ENCODE measurements around the gene NEB. TPM values are rescaled to one million over a fixed set of nuclear protein-coding genes. Genes with fewer than 3 reads are reported as not detected.

The NEB gene
- polyA plus RNA-seq, 1 donor from 2014 or later: 0.38 TPM

DNA sequence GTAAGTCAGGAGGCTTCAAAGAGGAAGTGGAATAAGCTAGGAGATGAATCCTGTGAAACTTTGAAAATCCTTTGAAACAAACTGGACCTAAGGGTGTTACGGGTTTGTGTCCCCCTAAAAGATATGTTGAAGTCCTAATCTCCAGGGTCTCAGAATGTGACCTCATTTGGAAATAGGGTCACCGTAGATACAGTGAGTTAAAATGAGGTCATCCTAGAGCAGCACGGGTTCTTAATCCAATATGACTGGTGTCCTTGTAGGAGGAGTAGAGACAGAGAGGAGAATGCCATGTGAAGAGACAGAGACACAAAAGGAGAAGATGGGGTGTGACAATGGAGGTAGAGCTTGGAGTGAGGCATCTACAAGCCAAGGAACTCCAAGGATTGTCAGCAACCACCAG is 26.9 kb upstream of the NEB start:
- Histone ChIP-seq H3K9ac (ENCODE audit: low read length) (no peak overlapping the region), H3K4me3 (ENCODE audit: low read length) (no peak overlapping the region), H4K20me1 (ENCODE audit: insufficient read depth) (no peaks in the 10 kb centered on the region), H3K9me2 (ENCODE audit: insufficient read depth, low read length) (no peaks in the 10 kb centered on the region), H3K36me3 (ENCODE audit: insufficient read depth, low read length) (no peaks in the 10 kb centered on the region), H3K9me3 (ENCODE audit: low read length) (no peaks in the 10 kb centered on the region), H3K79me2 (replicated peaks; ENCODE audit: insufficient read depth, low read length) (no peaks in the 10 kb centered on the region), H3K4me2 (ENCODE audit: low read length) (no peak overlapping the region), H2AFZ (ENCODE audit: low read depth, low read length) (no peak overlapping the region), H3K27ac (ENCODE audit: low read length) (no peak overlapping the region), H3F3A (ENCODE audit: insufficient read depth, low read length, poor library complexity, severe bottlenecking) (no peaks in the 10 kb centered on the region), H3K27me3 (ENCODE audit: insufficient read depth, low read depth, low read length) (no peaks in the 10 kb centered on the region)
- no peak for TF ChIP-seq RAD21 (conservative IDR thresholded peaks at IDR 0.05)
- no peak for TF ChIP-seq POLR2AphosphoS5 (IDR thresholded peaks at IDR 0.05)
- TF ChIP-seq SMC3 (conservative IDR thresholded peaks at IDR 0.05; ENCODE audit: poor library complexity): no peak
- TF ChIP-seq EZH2 (IDR thresholded peaks at IDR 0.05; ENCODE audit: borderline replicate concordance, insufficient read depth, low read length, poor library complexity, severe bottlenecking): no peak
- no peak for TF ChIP-seq MXI1 (conservative IDR thresholded peaks at IDR 0.05; ENCODE audit: poor library complexity, severe bottlenecking)
- no peak for TF ChIP-seq TAF1 (IDR thresholded peaks at IDR 0.05; ENCODE audit: low read depth)
- TF ChIP-seq, protein P1, sequence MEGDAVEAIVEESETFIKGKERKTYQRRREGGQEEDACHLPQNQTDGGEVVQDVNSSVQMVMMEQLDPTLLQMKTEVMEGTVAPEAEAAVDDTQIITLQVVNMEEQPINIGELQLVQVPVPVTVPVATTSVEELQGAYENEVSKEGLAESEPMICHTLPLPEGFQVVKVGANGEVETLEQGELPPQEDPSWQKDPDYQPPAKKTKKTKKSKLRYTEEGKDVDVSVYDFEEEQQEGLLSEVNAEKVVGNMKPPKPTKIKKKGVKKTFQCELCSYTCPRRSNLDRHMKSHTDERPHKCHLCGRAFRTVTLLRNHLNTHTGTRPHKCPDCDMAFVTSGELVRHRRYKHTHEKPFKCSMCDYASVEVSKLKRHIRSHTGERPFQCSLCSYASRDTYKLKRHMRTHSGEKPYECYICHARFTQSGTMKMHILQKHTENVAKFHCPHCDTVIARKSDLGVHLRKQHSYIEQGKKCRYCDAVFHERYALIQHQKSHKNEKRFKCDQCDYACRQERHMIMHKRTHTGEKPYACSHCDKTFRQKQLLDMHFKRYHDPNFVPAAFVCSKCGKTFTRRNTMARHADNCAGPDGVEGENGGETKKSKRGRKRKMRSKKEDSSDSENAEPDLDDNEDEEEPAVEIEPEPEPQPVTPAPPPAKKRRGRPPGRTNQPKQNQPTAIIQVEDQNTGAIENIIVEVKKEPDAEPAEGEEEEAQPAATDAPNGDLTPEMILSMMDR (IDR thresholded peaks at IDR 0.05; ENCODE audit: poor library complexity, severe bottlenecking): no peak
- TF ChIP-seq, protein P2, sequence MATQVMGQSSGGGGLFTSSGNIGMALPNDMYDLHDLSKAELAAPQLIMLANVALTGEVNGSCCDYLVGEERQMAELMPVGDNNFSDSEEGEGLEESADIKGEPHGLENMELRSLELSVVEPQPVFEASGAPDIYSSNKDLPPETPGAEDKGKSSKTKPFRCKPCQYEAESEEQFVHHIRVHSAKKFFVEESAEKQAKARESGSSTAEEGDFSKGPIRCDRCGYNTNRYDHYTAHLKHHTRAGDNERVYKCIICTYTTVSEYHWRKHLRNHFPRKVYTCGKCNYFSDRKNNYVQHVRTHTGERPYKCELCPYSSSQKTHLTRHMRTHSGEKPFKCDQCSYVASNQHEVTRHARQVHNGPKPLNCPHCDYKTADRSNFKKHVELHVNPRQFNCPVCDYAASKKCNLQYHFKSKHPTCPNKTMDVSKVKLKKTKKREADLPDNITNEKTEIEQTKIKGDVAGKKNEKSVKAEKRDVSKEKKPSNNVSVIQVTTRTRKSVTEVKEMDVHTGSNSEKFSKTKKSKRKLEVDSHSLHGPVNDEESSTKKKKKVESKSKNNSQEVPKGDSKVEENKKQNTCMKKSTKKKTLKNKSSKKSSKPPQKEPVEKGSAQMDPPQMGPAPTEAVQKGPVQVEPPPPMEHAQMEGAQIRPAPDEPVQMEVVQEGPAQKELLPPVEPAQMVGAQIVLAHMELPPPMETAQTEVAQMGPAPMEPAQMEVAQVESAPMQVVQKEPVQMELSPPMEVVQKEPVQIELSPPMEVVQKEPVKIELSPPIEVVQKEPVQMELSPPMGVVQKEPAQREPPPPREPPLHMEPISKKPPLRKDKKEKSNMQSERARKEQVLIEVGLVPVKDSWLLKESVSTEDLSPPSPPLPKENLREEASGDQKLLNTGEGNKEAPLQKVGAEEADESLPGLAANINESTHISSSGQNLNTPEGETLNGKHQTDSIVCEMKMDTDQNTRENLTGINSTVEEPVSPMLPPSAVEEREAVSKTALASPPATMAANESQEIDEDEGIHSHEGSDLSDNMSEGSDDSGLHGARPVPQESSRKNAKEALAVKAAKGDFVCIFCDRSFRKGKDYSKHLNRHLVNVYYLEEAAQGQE (IDR thresholded peaks at IDR 0.05; ENCODE audit: borderline replicate concordance): no peak
- no peak for TF ChIP-seq EP300 (conservative IDR thresholded peaks at IDR 0.05; ENCODE audit: poor library complexity, severe bottlenecking)

DNA sequence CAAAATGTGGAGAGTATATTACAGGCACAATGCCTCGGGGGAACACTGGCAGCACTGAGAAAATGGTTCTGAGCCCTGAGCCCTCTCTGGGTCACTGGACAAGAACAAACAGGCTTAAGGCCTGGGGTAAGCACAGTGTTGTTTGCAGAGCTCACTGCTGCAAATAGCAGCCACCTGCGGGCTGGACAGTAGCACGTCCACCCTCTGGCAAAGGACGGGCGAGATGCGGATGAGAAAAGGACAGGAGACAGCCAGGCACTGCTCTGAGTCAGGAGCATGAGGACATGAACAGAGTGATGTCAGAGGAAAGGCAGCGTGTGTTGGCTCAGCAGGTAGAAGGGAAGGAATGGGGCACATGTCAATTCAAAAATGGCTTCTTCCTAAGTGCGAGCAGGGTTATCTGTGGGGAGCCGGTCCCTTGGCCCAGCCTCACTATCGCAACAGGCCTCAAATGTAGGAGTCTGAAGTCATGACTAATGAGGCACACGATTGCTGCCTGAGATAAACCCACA is 25.9 kb upstream of the NEB start:
- Histone ChIP-seq H4K20me1 (ENCODE audit: insufficient read depth) (no peaks in the 10 kb centered on the region), H3K4me2 (ENCODE audit: low read length) (no peak overlapping the region), H3K4me3 (ENCODE audit: low read length) (no peak overlapping the region), H3K9me2 (ENCODE audit: insufficient read depth, low read length) (no peaks in the 10 kb centered on the region), H3F3A (ENCODE audit: insufficient read depth, low read length, poor library complexity, severe bottlenecking) (no peaks in the 10 kb centered on the region), H3K9ac (ENCODE audit: low read length) (no peak overlapping the region), H3K27me3 (ENCODE audit: insufficient read depth, low read depth, low read length) (no peaks in the 10 kb centered on the region), H3K27ac (ENCODE audit: low read length) (no peak overlapping the region), H3K36me3 (ENCODE audit: insufficient read depth, low read length) (no peaks in the 10 kb centered on the region), H3K9me3 (ENCODE audit: low read length) (no peaks in the 10 kb centered on the region), H2AFZ (ENCODE audit: low read depth, low read length) (no peak overlapping the region), H3K79me2 (replicated peaks; ENCODE audit: insufficient read depth, low read length) (no peaks in the 10 kb centered on the region)
- TF ChIP-seq SMC3 (conservative IDR thresholded peaks at IDR 0.05; ENCODE audit: poor library complexity): no peak

DNA sequence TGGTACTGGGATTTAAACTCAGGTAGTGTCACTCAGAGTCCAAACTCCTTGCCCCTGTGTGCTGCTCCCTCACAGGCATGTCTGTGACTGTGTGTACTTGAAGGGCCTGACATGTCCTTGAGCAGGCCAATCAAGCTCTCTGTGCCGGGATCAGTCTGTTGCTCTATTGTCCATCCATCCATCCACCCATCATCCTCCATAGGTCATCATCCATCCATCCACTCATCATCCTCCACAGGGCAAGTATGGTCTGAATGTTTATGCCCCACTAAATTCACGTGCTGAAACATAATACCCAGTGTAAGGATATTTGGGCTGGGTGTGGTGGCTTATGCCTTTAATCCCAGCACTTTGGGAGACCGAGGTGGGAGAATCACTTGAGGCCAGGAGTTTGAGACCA is 24.5 kb upstream of the NEB start:
- Histone ChIP-seq H3F3A (ENCODE audit: insufficient read depth, low read length, poor library complexity, severe bottlenecking) (no peaks in the 10 kb centered on the region), H3K9me2 (ENCODE audit: insufficient read depth, low read length) (no peaks in the 10 kb centered on the region), H3K9me3 (ENCODE audit: low read length) (no peaks in the 10 kb centered on the region), H2AFZ (ENCODE audit: low read depth, low read length) (no peak overlapping the region), H3K36me3 (ENCODE audit: insufficient read depth, low read length) (no peaks in the 10 kb centered on the region), H3K9ac (ENCODE audit: low read length) (no peak overlapping the region), H3K4me3 (ENCODE audit: low read length) (no peak overlapping the region), H3K79me2 (replicated peaks; ENCODE audit: insufficient read depth, low read length) (no peaks in the 10 kb centered on the region), H3K27me3 (ENCODE audit: insufficient read depth, low read depth, low read length) (no peaks in the 10 kb centered on the region), H3K27ac (ENCODE audit: low read length) (no peak overlapping the region), H4K20me1 (ENCODE audit: insufficient read depth) (no peaks in the 10 kb centered on the region), H3K4me2 (ENCODE audit: low read length) (no peak overlapping the region)
- TF ChIP-seq EZH2 (IDR thresholded peaks at IDR 0.05; ENCODE audit: borderline replicate concordance, insufficient read depth, low read length, poor library complexity, severe bottlenecking) (no peak), TAF1 (IDR thresholded peaks at IDR 0.05; ENCODE audit: low read depth) (no peak), POLR2AphosphoS5 (IDR thresholded peaks at IDR 0.05) (no peak), SMC3 (conservative IDR thresholded peaks at IDR 0.05; ENCODE audit: poor library complexity) (no peak), MXI1 (conservative IDR thresholded peaks at IDR 0.05; ENCODE audit: poor library complexity, severe bottlenecking) (no peak), RAD21 (conservative IDR thresholded peaks at IDR 0.05) (no peak), EP300 (conservative IDR thresholded peaks at IDR 0.05; ENCODE audit: poor library complexity, severe bottlenecking) (no peak)
- TF ChIP-seq, protein P2 (IDR thresholded peaks at IDR 0.05; ENCODE audit: borderline replicate concordance): no peak
- TF ChIP-seq, protein P1 (IDR thresholded peaks at IDR 0.05; ENCODE audit: poor library complexity, severe bottlenecking): no peak
